ENCODE measurements around the gene MEPE. TPM values are rescaled to one million over a fixed set of nuclear protein-coding genes. Genes with fewer than 3 reads are reported as not detected.

Gene MEPE
- total RNA-seq, 4 donors from 2014 or later = not detected

DNA sequence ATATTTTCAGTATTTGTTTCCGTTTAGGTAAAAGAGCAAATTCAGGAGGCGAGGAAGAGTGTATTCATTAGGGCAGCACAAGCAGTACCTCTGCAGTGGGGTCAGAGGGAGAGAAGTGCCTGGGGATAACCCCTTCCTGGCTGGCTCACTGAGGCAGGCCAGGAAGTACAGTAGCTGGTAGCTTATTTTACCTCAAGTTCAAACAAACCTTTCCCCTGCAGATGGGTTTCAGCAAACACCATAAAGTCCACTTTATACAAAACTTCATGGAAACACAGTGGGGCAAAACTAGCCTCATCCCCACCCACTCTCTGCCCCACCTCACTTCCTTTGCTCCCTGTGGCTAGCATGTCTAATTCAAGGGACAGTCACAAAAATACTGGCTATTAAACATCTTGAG, 29.5 kb downstream of the MEPE start:
- TF ChIP-seq, protein P1, sequence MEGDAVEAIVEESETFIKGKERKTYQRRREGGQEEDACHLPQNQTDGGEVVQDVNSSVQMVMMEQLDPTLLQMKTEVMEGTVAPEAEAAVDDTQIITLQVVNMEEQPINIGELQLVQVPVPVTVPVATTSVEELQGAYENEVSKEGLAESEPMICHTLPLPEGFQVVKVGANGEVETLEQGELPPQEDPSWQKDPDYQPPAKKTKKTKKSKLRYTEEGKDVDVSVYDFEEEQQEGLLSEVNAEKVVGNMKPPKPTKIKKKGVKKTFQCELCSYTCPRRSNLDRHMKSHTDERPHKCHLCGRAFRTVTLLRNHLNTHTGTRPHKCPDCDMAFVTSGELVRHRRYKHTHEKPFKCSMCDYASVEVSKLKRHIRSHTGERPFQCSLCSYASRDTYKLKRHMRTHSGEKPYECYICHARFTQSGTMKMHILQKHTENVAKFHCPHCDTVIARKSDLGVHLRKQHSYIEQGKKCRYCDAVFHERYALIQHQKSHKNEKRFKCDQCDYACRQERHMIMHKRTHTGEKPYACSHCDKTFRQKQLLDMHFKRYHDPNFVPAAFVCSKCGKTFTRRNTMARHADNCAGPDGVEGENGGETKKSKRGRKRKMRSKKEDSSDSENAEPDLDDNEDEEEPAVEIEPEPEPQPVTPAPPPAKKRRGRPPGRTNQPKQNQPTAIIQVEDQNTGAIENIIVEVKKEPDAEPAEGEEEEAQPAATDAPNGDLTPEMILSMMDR (IDR thresholded peaks at IDR 0.05; ENCODE audit: low read depth) = no peak

DNA sequence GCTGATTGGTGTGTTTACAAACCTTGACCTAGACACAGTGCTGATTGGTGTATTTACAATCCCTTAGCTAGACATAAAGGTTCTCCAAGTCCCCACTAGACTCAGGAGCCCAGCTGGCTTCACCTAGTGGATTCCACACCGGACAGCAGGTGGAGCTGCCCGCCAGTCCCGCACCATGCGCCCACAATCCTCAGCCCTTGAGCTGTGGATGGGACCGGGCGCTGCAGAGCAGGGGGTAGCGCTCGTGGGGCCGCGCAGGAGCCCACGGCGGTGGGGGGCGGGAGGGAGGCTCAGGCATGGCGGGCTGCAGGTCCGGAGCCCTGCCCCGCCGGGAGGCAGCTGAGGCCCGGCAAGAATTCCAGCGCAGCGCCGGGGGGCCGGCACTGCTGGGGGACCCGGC, 30.7 kb downstream of the MEPE start:
- TF ChIP-seq, protein P1 (IDR thresholded peaks at IDR 0.05; ENCODE audit: low read depth) = no peak

DNA sequence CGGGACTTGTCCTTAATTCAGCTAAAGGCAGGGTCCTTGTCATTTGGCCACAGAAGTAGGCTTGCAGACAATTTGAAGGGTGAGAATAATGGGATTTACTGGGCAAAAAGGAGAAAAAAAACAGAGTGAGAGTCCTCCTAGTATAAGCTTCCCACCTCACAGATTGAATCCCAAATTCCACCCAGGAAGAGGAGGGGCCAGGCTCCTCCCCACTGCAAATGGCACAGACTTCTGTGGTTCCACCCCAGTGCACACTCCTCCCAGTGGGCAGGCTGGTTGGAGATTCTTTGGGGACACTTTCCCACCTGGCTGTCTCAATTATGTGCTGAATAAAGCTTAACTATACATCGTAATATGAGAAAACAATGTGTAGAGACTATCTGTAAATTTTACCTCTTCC, 31.6 kb downstream of the MEPE start:
- TF ChIP-seq, protein P1 (IDR thresholded peaks at IDR 0.05; ENCODE audit: low read depth) = no peak

DNA sequence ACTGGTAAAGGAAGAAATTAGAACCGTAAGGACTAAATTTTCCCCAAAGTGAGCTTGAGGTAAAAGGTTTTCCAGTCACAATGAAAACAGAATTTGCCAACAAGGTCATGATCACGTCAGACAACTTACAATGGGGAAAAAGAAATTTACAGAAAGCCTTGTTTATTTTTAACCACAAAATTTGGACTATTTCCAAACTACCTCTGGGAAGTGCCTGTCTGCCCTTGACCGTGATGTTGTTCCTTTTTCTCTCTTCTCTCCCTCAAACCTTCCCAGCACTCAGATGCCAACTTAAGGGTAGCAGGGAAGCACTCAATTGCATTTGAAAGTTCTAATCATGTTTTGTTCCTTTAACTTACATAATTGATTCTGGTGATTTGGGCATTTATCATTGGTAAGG, 32.5 kb downstream of the MEPE start:
- TF ChIP-seq, protein P1 (IDR thresholded peaks at IDR 0.05; ENCODE audit: low read depth) = no peak

DNA sequence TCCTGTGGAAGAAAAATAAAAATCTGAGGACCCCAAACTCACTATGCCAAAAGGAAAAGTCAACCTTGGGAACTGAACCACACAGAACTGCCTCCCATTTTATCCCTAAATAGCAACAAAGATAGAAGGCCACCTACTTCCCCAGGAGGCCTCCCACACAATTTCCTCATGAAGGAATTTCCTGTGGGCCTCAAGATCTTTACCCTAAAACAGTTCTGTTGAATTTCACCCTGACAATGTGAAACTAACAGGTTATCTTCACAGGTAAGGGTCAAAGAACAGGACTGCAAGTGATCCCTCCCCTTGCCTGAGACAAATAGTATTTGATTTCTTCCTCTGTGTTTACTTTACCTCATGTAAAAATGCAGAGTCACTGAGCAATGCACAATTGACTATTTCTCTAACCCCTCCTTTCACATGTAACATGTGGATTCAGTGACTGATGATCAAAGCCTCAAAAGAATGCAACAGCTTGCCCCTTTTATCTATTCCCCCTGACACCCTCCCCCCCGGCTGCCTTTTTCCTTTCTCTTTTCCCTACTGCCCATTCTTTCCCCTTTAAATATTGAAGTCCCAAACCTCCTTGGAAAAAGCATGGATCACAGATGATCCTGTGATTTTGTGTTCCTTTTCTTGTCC, 33.3 kb downstream of the MEPE start:
- TF ChIP-seq, protein P1 (IDR thresholded peaks at IDR 0.05; ENCODE audit: low read depth) = no peak

DNA sequence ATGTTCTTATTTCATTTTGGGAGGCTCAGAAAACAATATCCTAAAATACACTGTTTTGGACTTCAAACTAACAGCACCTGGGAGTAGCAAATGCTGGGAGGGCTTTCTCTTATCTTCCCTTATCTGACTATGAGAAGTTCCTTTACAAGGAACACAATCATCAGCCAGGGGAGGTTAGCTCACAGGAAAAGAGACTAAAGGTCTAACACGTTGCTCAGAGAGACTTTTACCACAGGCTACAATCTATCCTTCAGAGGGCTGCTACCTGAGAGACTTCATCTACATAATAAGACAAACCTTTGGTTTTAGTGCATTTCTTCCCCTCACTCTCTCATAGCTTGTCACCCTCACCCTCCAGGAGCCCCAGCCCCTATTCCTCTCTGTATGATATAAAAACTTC, 35.8 kb downstream of the MEPE start:
- TF ChIP-seq, protein P1 (IDR thresholded peaks at IDR 0.05; ENCODE audit: low read depth) = no peak

DNA sequence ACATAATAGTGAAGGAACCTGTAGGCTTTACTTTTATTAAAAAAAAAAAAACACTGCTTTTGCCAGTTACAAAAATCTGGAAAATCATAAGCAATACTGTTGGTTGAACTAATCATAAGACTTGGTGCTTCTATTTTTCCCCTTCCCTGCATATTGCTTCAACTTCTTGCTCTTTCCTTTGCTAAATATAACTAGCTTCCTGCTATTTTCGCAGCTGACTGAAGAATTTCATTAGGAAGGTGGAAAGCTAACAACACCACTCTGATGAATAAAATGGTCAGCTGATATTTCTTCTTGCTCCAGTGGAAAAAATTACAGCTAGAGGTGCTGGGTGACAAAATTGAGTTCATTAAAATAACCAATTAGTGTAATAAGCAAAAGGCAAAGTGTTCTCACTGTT, 39.3 kb downstream of the MEPE start:
- TF ChIP-seq, protein P1 (IDR thresholded peaks at IDR 0.05; ENCODE audit: low read depth) = no peak

Data from subcutaneous adipose tissue (tissue), 4 donors.